HG03280 (cell line): ENCODE data around the gene SNRNP70.
"Not testable (repeated sequence)": the region's sequence is repeated elsewhere in the genome, so short reads cannot be mapped to it uniquely, and the experiment has no call there.

Experiments used
- ATAC-seq: cut with Tn5 transposase; IDR thresholded peaks from one replicate; pipeline ENCODE4 v1.9.1; 2021; ENCODE audit warnings: mild to moderate bottlenecking, moderate library complexity; ENCODE audit not compliant: unreplicated experiment

SNRNP70 gene

DNA sequence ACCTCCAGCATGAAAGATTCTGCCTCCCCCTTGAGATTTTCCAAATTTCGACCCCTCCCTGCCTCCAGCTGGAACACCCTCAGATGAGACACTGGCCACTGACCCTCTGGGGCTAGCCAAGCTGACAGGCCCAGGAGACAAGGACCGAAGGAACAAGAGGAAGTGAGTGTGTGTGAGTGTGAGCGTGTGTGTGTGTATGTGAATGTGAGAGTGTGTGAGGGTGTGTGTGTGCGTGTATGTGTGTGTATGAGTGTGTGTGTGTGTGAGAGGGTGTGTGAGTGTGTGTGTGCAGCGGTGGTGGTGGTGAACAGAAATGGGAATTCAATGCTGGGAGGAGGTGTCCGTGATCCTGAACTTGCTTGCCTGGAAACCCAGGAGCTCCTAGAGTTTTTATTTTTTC is 56.1 kb downstream of the SNRNP70 start:
- no peak for ATAC-seq

DNA sequence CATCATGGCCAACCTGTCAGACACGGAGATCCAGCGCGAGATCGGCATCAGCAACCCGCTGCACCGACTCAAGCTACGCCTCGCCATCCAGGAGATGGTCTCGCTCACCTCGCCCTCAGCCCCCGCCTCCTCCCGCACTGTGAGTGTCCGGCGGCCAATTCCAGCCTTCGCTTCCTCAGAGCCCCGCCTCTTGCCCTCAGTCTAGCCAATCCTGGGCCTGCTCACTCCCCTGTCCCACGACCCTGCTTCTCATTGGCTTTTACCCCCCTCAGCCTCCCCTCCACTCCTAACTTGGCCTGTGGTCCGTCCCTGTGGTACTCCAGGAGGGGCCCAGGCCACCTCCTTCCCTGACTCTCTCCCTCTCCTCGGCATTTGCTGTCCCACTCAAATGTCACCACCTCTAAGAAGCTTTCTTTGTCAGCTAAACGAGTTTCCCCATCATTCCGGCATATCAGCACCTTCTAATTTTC is 57.6 kb downstream of the SNRNP70 start:
- no peak for ATAC-seq

DNA sequence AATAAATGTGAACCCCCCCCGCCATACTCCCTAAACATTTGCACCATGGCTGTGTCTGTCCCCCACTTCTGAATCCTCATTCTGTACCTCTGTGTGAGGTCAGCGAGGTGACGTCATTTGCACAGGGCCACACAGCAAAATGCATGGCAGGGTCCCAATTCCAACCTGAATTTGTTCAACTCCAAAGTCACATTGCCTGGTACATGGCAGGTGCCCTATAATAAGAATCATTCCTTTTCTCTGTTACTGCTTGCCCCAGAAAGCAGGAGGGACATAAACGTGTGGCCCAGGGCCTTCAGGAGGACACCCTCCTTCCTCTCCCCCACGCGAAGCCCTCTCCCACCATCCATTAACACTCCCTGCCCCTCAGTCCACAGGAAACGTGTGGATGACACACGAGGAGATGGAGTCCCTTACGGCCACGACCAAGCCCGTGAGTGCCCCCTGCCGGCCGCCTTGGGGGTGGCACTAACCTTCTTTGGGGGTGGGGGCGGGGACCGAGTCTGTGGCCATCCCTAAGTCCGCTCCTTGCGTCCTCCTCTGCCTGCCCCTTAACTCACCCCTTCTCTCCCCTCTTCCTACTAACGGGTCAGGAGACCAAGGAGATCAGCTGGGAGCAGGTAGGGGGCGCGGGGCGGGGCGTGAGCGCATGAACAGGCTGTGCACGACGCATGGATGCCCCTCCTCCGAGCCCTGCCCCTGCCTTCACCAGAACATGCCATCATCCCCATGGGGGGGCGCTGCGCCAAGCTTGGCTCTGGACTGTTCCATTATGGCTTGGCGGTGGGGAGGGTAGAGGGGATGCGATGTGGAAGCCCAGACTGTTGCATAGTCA is 60.5 kb downstream of the SNRNP70 start:
- no peak for ATAC-seq

GRCh38 chr19:49146408-49146770 is 61.1 kb downstream of the SNRNP70 start:
- ATAC-seq: not testable (repeated sequence)

DNA sequence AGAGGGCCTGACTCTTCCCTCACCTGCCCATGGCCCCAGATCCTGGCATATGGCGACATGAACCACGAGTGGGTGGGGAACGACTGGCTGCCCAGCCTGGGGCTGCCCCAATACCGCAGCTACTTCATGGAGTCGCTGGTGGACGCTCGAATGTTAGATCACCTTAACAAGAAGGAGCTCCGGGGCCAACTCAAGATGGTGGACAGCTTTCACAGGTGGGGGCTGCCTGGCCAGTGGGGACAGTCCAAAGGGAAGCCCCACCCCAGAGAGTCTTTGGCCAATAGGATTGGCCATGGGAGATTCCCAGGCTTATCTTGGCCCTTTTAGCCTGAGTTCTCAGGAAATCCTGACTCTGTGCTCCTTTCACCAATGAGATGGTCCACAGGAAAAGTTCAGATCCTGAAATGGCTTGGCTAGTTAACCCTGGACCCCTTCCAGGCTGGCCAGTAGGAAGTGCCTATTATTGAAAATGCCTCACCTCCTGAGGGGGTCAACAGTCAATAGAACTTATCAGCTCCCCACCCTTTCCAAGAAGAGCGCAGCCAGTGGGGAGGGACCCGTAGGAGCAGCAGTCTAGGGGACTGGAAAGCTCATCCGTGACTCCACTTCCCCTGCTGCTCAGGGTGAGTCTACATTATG is 62.9 kb downstream of the SNRNP70 start:
- ATAC-seq: no peak

DNA sequence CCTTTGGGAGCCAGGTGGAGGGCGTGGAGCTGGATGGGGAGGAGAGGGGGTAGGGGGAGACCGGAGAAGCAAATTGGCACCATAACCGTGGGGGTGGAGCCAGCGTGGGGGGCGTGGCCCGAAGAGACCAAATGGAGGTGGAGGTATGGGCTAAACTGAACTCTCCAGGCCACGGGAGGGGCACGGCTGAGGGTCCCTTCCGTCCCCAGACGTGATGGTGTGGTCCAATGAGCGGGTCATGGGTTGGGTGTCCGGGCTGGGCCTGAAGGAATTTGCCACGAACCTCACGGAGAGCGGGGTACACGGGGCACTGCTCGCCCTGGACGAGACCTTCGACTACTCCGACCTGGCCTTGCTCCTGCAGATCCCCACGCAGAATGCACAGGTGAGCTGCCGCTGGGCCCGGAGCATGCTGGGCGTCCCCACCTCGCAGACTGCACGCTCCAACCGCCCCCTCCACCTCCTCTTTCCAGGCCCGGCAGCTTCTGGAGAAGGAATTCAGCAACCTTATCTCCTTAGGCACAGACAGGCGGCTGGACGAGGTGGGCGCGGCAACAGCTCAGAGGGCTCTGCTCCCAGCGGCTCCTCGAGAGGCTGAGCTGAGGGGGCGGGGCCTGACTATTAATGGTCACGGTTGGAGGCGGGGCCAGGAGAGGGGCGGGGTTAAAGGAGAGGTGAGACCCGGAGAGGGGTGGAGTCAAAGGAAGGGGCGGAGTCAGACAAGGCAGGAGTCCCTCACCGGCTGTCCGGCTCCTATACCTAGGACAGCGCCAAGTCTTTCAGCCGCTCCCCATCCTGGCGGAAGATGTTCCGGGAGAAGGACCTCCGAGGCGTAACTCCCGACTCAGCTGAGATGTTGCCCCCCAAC is 63.8 kb downstream of the SNRNP70 start:
- ATAC-seq: no peak

DNA sequence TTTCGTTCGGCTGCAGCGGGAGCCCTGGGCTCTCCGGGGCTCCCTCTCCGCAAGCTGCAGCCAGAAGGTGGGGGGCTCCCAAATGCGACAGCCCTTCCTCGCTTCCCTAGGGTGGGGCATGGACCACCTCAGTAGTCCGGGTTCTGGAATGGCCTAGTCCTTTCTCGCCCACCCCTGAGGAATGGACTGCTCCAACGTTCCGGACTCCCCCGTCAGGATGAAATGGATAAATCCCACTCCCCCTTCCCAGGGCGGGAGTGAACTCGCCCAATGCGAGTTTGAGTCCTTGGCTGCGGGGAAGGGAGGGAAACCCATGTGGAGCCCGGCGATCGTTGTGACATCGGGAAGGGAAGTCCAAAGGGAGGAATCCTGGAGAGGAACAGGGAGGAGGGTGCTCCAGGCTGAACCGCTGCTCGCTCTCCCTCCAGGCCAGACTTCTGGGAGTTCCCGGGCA is 64.4 kb downstream of the SNRNP70 start:
- no peak for ATAC-seq

- no peak for ATAC-seq
Measured at GRCh38 chr19:49150106-49150943, 65.1 kb downstream of the SNRNP70 start.

DNA sequence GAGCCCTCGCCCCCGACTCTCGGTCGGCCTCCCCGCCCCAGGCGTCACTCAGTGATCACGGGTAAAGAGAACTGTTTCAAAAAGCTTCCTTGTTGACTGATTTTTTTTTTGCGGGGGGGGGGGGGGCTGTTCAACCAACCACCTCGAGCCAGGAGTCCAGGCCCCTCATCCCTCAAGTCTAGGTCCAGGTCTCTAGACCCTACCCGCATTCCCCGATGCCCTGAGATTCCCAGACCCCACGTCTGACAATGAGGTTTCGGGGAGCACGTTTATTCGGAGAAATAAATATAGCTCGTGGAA is 65.6 kb downstream of the SNRNP70 start:
- ATAC-seq: no peak

- no peak for ATAC-seq
Measured at GRCh38 chr19:49151267-49152118, 66.2 kb downstream of the SNRNP70 start.

- no peak for ATAC-seq
Measured at GRCh38 chr19:49152119-49152550, 66.9 kb downstream of the SNRNP70 start.

DNA sequence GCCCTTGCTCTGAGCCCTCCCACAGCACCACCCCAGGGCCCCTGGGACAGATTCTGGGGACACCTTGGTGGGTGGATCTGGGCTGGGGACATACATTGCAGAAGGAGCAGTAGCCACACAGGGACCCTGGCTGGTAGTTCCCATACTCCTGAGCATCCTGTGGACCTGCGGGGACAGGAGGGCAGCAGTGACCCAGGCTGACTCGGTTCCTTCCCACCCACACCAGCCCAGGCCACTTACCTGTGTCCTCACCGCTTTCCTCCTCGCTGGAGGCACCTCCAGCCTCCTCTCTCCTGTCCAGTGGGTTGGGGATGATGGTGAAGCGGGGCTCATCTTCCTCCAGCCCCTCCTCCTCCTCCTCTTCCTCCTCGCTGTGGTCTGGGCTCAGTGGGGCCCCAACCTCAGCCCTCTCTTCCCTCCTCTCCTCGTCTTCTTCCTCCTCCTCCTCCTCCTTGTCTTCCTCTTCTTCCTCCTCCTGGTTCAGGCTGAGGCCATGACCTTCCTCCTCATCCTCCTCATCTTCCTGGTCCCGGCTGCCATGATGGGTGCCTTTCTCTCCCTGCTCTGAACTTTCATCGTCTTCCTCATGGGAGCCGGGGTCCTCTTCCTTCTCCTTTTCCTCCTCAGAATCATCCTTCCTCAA is 68.0 kb downstream of the SNRNP70 start:
- no peak for ATAC-seq

DNA sequence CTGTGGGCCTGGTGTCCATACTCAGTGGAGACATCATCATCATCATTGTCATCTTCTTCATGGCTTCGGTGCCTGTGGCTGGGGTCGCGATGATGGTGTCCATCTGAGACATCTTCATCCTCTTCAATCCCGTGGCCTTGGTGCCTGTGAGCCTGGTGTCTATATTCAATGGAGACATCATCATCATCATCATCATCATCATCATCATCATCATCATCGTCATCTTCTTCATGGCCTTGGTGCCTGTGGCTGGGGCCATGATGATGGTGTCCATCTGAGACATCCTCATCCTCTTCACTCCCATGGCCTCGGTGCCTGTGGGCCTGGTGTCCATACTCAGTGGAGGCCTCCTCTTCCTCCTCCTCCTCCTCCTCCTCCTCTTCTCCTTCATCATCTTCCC is 69.0 kb downstream of the SNRNP70 start:
- no peak for ATAC-seq

DNA sequence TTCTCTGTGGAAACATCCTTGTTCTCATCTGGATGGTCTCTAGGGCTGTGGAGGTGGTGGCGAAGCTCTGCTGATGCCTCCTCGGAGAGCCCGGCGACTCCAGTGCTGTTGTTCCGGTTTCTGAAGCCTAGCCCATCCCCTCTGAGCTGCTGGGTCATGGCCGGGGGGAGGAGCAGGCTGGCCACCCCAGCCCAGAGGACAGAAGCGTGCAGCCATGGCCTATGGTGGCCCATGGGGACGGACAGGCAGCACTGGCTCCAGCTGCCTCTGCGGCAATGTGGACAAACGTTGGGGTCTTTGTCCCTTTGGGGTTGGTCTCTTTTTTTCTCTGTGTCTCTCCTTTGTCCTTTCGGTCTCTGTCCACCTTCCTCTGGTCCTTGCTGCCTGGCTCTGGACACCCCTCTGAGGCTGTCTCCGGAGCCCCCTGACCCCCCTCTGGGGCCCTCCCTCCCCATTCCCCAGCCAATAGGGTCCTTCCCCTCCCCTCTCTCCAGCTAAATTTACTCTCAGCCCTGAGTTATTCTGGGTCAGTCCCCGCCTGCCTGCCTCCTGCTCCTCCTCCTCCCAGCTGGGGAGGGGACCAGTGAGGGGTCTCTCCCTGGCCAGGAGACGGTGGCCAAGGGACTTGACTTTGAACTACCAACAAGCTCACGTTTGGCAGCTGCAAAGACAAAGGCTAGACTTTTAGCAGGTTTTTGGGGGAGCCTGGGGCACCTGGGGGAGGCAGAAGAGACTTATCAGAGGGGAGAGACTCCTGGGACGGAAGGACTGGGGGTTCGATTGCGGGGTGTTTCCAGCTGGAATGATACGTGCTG is 70.0 kb downstream of the SNRNP70 start, which contains the start of gene HRC:
Gene HRC (minus strand): TSS at position 392 of the 815 bp plus-strand sequence. CDS start 159 bp downstream, at position 233.
- no peak for ATAC-seq

DNA sequence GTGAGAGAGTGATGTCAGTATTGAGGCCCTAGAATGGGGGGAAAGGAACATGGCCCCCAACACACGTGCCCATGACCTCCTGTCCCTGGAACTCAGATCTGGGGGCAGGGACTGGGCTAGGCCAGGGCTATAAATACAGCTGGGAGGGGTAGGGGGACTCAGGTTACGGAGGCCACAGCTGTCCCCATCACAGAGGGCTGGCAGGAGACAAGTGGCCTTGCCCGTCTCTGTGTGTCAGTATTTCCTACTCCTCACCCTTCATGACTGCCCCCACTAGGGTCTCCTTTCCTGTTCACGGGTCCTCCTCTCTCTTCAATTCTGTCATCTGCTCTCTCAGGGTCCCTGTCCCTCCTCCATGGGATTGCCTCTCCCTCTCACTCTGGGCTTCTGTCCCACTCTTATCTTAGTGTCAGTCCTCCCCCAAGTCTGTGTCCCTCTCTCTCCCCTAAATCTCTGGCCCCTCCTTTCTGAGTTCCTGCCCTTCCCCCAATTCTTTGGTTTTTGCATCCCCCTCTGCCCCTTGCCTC is 70.6 kb downstream of the SNRNP70 start:
- ATAC-seq: no peak

- no peak for ATAC-seq
Measured at GRCh38 chr19:49157445-49158224, 72.4 kb downstream of the SNRNP70 start, which contains the start of gene TRPM4. TSS of gene TRPM4 (plus strand) at chr19:49157792. CDS start at chr19:49157867, 75 bp downstream.
